ENCODE measurements around the gene IDH1.
"Not testable (repeated sequence)": the region's sequence is repeated elsewhere in the genome, so short reads cannot be mapped to it uniquely, and the experiment has no call there.

The IDH1 gene

DNA sequence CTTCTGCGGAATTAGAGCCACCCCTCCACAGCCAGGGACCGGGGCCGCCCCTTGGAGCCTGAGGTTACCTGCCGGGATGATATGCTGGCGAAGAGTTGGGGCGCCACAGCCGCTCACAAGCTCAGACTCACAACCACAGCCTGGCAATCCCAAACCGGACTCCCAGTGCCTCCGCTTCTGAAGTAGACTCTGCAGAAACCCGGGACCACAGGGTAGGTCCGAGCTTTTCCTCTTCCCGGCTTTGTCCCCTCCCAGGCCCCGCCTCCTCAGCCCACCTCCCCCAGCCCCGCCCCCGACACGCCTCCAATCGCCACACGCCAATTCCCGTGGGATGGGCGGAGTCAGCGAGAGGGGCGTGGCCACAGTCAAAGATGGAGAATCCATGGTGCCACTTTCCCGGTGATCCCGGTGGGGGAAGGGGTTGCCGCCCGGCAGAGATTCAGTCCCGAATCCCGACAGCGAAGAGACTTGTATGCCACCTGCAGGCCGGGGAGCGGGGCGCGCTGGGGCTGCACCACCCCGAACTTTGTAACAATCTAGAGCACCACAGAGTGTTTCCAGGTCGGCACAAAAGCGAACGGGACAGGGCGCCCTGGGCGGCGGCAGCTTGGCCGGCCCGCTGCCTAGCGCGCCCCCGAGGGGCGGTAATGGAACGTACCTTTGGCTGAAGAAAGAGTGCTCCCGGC, at the start of gene IDH1:
Gene IDH1, minus strand, starts transcription at position 201 of the 686 bp plus-strand sequence. CDS start 3,520 bp downstream, outside the sequence.
- peak; percentile 79 to 96 (median 90) for DNase-seq

DNA sequence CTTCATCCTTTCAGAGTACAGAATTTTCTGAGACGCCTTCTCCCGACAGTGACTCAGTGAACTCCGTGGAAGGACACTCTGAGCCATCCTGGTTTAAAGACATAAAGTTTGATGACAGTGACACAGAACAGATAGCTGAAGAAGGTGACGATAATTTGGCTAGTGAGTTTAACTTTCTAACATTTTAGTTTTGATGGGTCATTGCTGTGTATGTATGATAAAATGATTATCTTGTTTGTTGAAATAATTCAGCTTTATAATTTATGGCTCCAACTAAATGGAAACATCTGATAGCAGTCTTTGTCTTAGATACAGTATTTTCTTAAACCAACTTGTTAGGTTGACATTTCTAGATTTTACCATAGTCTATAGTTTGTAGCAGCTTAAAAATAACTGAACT, 49.3 kb upstream of the IDH1 start:
- DNase-seq = no peak

DNA sequence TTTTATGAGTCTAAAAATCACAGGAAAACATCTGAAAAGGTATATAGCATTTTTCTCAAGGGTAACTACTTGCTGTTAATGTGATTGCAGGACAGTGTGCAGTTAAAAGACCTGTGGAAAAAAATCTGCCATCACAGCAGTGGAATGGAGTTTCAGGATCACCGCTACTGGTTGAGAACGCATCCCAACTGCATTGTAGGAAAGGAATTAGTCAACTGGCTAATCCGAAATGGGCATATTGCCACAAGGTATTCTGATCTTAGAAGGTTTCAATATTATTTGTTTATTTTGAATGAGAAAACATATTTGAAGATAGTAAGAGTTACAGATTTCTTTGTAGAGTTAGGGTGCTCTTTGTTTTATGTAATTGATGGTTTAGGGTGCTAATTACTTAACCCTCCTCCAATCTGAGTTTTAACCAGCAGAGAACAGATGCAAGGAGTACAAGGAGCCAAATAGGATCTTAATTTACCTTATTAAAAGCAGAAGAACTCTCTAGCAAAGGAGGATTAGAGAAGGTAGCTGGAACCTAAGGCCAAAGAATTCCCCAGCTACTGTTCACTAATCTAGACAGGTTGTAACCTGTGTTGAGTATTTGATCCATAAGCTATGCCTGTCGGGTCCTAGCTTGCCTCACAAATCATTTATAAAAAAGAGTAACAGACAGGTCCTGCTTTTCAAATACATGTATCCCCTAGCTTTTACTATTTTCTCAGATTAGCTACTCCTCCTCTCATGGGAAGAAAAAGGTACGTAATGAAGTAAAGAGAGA, 46.2 kb upstream of the IDH1 start:
- no peak for DNase-seq

DNA sequence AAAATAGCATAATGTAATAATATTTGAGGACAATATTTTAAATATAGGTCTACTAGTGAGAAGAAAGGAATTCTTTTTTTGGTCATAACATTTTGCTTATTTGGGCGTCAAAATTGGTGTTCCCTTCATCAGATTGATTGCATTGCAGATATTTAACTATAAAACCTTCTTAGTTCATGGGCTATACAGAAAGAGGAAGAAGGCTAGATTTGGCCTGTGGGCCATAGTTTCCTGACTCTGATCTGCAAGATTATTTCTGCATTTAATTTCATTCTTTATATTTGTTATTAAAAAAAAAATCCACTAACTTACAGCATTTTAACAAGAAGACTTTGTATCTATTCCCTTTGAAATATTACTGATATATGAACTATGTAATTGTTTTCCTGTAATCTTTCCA, 43.1 kb upstream of the IDH1 start:
- DNase-seq = no peak

DNA sequence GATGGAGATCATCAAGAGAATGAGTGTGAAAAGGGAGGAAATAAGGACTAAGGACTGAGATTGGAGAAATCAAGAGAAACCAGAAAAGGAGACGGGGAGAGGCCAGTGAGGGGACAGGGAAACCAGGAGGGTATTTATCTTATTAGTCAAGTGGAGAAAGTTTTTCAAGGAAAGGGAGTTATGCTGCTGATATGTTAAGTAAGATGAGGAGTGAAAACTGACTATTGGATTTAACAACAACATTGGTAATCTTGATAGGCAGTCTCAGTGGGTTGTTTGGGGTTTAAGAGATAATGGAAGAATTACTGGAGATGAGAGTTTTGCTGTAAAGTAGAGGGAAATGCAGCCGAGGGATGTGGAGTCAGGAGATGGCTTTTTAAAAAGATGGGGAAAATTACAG, 41.7 kb upstream of the IDH1 start:
- no peak for DNase-seq

DNA sequence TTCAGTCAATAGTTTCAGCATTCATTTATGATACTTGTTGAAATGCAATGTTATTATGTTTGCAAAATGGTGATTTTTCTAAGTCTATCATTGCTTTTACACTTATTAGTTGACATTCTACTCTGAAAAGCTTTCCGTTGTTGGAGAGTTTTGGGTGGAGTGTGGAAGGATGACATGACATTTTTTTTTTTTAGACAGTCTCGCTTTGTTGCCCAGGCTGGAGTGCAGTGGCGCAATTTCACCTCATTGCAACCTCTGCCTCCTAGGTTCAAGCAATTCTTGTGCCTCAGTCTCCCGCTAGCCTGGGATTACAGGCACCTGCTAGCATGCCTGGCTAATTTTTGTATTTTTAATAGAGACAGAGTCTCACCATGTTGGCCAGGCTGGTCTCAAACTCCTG, 41.0 kb upstream of the IDH1 start:
- no peak for DNase-seq

DNA sequence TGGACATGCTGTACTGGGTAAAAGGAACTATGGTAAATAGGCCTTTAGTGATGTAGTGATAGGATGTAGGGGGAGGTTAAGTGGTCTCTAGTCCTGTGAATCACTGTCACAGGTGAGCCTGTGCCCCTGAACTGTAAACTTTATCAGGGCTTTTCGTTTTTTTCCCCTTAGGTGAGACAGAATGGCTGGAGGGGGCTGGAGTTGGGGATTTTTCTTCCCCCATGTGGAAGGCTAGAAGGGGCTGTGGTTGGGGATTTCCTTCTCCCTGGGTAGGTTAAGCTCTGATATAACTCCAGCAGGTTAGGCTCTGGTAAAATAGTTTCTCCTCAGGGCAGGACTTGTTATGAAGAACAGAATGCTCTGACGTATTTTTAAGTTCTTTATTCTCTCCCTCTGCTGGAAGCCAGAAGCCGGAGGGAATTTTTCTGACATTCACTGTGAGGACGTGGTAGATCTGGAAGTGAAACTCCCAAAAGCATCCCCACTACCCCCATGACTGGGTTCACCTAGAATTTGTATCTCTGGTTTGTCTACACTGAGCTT, 39.7 kb upstream of the IDH1 start:
- no peak for DNase-seq

DNA sequence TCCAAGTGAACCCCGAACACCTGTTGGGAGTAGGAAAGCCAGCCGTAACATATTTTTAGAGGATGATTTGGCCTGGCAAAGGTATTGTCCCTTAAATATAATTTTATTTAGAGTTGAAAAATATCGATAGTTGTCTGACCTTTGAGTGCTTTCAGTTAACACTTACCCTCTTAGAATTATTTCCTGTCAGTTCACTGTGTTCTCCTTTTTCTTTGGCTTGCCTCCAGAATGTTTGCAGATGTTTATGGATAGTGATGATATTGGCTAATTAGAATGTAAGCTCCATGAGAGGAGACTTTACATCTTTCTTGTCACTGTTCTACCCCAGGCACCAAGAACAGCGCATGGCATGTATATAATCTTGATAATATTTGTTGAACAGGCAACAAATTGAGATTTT, 31.0 kb upstream of the IDH1 start:
- DNase-seq = no peak

DNA sequence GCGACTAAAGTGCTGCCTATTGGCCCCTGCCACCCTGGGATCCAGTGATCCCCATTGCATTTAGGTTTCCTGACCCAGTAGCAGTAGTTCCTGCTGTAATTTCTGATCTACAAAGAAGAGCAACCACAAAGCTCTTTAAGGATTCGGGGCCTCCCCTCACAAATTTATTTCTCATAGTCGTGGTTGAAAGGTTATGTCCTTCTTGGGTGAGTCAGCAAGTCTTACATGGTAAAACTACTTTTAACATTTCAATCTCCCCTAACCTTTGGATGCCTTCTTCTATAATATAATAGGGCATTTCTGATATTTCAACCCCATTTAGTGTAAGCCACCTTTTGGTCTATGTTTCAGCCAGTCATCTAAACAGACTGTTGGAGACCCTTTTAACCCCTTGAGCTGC, 26.1 kb upstream of the IDH1 start:
- no peak for DNase-seq

DNA sequence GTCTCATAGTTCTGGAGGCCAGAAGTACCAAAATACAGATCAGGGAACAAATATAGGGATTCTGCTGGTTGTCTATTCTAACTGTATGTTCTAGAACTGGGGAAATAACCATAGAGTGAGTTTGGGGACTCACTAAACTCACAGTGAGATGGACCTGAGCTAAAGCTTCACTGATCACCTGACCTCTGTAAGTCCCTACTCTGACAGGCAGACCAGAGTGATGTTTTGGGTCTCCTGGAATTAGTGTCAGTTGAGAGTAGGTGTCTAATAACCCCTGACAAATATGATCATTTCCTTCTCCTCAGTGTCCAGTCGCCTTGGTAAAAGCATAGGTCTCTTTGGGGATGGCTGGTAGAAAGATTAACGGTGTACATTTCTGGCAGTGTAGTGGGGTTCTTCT, 25.4 kb upstream of the IDH1 start:
- DNase-seq = no peak

DNA sequence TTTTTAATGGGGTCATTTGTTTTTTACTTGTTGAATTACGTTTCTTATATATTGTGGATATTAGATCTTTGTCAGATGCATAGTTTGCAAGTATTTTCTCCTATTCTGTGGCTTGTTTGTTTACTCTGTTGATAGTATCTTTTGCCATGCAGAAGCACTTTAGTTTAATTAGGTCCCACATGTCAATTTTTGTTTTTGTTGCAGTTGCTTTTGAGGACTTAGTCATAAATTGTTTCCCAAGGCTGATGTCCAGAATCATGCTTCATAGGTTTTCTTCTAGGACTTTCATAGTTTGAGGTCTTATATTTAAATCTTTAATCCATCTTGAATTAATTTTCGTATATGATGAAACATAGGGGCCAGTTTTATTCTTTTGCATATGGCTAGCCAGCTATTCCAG, 24.4 kb upstream of the IDH1 start:
- no peak for DNase-seq

DNA sequence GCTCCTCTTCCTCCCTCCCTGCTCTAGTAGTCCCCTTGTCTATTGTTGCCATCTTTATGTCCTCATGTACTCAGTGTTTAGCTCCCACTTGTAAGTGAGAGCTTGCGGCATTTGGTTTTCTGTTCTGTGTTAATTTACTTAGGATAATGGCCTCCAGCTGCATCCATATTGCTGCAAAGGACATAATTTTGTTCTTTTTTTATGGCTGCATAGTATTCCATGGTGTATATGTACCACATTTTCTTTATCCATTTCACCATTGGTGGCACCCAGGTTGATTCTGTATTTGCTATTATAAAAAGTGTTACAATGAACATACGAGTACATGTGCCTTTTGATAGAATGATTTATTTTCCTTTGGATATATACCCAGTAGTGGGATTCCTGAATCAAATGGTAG, 23.7 kb upstream of the IDH1 start:
- DNase-seq = no peak

DNA sequence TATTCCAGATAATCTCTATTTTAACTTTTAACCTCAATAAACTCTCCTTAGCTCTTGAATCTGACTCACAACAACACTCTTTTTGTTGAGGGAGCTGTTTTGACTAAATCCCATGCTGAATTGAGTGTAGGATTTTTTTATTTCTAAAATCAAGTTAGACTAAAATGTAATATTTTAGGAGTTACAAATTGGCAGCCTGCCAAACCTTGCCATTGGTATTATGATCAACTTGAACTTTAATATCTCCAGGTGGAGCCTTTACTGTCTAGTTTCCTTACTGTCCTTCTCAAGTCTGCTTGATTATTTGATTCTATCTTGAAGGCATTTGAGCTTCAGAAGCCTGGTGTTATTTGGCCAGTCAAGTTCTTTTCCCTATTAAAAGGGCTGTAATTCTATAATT, 19.9 kb upstream of the IDH1 start:
- DNase-seq = no peak

DNA sequence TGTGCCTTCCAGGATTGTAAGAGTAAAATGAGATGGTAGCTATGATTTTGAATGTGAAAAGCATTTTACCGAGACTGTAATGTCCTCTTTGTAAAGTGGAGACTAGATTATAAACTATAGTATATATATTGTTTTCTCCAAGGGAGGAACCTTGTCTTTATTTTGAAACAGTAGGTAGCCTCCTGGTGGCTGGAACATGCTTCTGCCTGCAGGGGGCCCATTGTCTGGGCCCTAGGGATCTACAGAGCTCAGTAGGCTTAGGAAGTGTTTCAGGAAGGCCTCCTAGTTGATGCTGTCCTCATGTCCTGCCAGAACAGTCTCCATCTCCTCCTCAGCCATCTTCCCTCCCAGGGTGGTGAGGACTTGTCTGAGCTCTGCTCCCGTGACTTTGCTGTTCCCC, 14.2 kb upstream of the IDH1 start:
- no peak for DNase-seq

DNA sequence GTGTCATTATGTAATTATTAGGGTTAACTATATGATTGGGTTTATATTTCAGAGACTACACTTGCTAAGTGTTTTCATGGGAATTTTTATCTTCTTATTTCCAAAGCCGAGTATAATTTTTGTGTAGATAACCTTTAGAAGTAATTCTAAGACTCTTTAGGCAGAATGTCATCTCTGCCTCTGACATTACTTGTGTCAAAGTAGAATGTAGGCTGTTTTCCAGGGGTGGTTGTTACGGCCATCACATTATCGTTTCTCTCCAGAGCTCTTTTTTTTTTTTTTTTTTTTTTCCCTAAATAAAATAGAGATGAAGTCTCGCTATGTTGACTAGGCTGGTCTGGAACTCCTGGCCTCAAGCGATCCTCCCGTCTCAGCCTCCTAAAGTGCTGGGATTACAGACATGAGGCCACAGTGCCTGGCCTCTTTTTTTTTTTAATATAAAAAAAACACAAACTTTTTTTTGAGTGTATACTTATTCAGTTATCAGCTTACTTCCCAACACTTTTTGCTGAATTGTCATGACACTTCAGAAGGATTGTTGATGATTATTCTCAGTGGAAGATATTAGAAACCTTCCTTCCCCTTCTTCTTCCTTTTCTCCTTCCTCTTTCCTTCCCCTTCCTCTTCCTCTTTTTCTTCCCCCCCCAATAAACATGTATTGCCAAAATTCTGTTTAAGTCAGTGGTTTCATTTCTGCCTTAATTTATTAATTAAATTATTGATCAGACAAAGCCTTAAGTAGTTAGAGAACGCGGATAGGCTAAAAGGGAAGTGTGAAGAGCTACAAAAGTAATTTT, 13.5 kb upstream of the IDH1 start:
- DNase-seq = no peak

DNA sequence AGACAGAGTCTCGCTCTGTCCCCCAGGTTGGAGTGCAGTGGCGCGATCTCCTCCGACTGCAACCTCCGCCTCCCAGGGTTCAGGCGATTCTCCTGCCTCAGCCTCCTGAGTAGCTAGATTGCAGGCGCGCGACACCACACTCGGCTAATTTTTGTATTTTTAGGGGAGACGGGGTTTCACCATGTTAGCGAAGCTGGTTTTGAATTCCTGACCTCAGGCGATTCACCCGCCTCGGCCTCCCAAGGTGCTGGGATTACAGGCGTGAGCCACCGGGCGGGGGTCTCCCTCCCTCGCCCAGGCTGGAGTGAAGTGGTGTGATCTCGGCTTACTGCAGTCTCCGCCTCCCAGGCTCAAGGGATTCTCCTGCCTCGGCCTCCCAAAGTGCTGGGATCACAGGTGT, 12.7 kb upstream of the IDH1 start:
- DNase-seq = not testable (repeated sequence)

DNA sequence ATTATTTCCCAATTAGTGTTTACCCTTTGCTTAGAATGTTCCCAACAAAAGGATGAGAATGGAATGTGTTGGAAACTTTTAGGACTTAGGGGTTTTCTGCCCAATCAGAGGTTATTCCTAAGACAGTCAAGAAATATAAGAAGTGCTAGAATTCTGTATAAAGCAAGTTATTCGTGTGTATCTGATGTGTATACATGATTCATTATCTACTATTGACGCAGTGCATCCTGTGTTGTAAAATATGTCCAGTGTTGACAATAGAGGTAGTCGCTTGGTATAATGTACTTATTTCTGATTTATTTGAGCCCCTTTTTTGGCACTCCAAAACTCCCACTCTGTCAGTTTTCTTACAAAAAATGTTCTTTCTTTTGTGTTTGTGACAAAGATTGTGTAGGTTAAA, 12.1 kb upstream of the IDH1 start:
- DNase-seq = no peak

DNA sequence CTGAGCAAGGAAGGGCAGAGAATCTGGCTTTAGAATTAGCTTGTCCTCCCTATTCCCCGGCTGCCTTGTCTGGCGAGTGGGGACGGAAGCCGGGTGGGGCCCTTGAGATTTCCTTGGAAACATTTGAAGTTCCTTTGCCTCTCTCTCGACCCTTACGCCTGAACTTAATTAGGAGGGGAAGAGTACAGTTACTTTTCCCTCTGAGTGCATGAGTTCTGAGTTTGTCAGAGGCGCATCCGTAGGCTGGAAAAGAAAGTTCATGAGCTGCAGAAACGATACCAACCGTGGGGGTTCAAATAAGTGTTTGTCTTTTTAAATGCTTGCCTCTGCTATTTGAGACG, 11.7 kb upstream of the IDH1 start:
- DNase-seq = no peak

DNA sequence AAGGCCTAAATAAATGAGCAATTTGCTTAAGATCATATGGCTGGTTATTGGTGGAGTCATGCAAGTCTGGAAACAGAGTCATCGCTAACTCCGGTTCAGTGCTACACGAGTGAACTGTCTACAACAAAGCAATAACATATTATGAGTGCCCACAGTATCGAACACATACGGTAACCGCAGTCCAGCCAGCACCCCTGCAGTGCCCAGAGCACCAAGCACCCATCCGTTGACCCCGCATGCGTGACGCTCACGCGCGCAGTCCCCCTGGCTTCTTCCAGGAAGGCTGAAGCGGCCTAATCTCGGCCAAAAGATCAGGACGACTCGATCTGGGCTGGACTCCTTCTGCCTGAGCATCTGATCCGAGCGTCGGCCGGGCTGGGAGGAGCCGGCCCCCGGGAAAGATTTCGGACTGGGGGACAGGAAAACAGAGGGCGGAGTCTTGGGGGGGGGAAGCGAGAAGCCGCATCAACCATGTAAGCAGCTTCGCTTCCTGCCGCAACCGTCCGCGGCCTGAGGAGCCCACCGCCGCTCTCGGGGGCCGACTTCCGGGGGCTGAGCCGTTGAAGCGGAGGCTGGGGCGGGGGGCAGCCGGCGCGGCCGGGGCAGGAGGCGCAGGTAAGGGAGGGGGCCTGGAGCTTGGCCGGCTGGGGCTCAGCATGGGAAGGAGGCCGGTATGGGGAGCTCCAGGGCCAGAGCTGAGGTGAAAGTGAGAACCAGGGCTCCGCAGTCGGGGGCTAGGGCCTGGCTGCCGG, 11.1 kb upstream of the IDH1 start, which contains the start of gene PIKFYVE:
Gene PIKFYVE, plus strand, starts transcription at position 455 of the 752 bp plus-strand sequence. CDS start 5,265 bp downstream, outside the sequence.
- DNase-seq = peak; percentile 48 to 71 (median 70)

DNA sequence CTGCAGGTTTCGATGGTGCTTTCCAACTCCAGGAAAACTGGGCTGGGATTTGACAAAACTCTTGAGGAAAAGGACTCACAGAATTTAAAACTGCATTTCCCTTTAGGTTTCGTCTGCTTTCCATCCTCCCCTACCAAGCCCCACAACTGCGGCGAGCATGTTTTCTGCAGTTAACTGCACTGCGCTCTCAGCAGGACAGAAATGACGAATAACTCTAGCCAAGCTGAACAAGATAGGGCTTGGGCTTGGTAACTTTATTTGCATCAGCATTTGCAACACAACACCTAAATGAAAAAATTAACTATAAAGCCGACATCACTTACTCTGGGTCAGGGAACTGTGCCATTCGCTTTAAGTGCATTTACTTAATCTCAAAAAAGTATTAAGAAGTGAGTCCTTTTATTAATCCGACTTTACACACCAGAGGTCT, 10.5 kb upstream of the IDH1 start:
- peak in 2 of 4 experiments; percentile 7 to 34 for DNase-seq

DNA sequence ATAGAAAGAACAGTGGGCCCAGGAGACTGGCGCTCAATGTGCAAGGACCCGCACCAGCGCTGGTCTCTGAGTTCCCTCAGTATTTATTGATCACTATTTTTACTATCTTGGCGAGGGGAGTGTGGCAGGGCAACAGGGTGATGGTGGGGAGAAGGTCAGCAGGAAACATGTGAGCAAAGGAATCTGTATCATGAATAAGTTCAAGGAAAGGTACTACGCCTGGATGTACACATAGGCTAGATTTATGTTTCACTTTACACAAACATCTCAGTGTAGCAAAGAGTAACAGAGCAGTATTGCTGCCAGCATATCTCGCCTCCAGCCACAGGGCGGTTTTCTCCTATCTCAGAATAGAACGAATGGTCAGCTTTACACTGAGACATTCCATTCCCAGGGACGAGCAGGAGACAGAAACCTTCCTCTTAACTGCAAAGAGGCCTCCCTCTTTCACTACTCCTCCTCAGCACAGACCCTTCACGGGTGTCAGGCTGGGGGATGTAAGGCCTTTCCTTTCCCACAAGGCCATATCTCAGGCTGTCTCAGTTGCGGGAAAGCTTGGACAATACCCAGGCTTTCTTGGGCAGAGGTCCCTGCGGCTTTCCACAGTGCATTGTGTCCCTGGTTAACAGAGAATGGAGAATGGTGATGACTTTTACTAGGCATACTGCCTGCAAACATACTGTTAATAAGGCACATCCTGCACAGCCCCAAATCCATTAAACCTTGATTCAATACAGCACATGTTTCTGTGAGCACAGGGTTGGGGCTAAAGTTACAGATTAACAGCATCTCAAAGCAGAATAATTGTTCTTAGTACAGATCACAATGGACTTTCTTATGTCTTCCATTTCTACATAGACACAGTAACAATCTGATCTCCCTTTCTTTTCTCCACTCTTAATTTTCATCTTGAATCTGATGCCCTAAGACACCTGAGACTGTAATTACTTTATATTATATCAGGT, 2.3 kb upstream of the IDH1 start:
- not testable (repeated sequence) for DNase-seq

Measured in activated CD4-positive, CD25-positive, alpha-beta regulatory T cell (primary cell).